ENCODE measurements around the gene SH3RF1. TPM values are rescaled to one million over a fixed set of nuclear protein-coding genes. Genes with fewer than 3 reads are reported as not detected.

Gene SH3RF1
- total and polyA plus RNA-seq, 2 of the 8 experiments (the other 6 are each of a cell fraction or from before 2014, with no cell fraction given): 6.9 to 15.1 TPM

DNA sequence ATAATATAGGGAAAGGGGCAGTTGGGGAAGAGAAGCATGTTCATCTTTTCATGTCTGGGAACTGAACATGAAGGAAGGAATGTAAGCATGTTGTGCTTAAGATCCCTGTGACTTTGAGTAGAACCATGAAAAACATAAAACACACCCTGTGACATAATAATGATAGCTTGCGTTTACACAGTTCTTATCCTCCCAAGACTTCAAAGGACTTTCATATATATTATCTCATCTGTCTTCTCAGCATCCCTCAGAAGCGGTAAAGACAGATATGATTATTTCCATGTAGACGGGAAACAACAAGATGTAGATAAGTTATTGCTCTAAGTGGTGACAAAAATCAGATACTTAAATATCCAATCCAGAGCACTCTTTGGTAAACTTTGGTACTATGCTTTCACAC is 3.3 kb upstream of the SH3RF1 start:
- no peak for DNase-seq (ENCODE audit: low read depth in 1 of 2, low spot score in 2 of 2)
- Histone ChIP-seq H2BK20ac (ENCODE audit: low read length) (no peak overlapping the region), H3K23me2 (ENCODE audit: low read depth, low read length) (peaks cover 5% of the 10 kb centered on the region; the same call in 1 of the 2 replicates), H3K4me1 (replicated peaks in 1 of 4; ENCODE audit: control insufficient read depth in 3 of 4, insufficient read depth in 4 of 4, low read length in 3 of 4) (peaks cover 0 to 6% (median 1%) of the 10 kb centered on the region in 4 experiments; a peak in 2 of 7 replicates), H3K36me3 (ENCODE audit: control insufficient read depth in 2 of 4, insufficient read depth in 4 of 4, low read length in 3 of 4) (no peaks in the 10 kb centered on the region), H2BK15ac (ENCODE audit: low read length) (no peak overlapping the region), H3K9me3 (ENCODE audit: insufficient read depth in 2 of 2, low read depth in 1 of 2, low read length in 1 of 2) (no peaks in the 10 kb centered on the region), H3K27ac (ENCODE audit: low read depth, low read length) (no peak overlapping the region), H3K4me3 (ENCODE audit: extremely low read depth in 1 of 4, insufficient read depth in 2 of 4, low read depth in 3 of 4, low read length in 4 of 4) (no peak overlapping the region), H4K91ac (replicated peaks; ENCODE audit: insufficient read length, low read length) (no peak overlapping the region), H3K27me3 (replicated peaks in 1 of 4; ENCODE audit: control insufficient read depth in 3 of 4, extremely low read depth in 1 of 4, insufficient read depth in 3 of 4, low read length in 3 of 4) (no peaks in the 10 kb centered on the region; a peak in 2 of 7 replicates), H3K9ac (replicated peaks in 1 of 4; ENCODE audit: extremely low read depth in 1 of 4, low read depth in 3 of 4, low read length in 3 of 4) (no peak overlapping the region), H2AK5ac (ENCODE audit: low read depth, low read length) (no peak overlapping the region), H3K4ac (replicated peaks; ENCODE audit: insufficient read length, low read depth, low read length) (no peak overlapping the region), H2BK5ac (ENCODE audit: low read depth, low read length) (no peak overlapping the region), H2AFZ (ENCODE audit: low read length) (no peak overlapping the region), H3K23ac (ENCODE audit: insufficient read length) (no peak overlapping the region), H3K14ac (ENCODE audit: insufficient read length) (no peak overlapping the region), H2BK120ac (replicated peaks; ENCODE audit: low read depth, low read length) (no peak overlapping the region), H3K56ac (replicated peaks; ENCODE audit: insufficient read length, low read depth, low read length) (no peak overlapping the region), H4K20me1 (replicated peaks in 1 of 2; ENCODE audit: control insufficient read depth in 1 of 2, insufficient read depth in 2 of 2, low read length in 2 of 2) (no peaks in the 10 kb centered on the region), H3K79me1 (ENCODE audit: low read depth, low read length) (no peaks in the 10 kb centered on the region), H3K18ac (ENCODE audit: extremely low read depth, low read length) (no peak overlapping the region), H2BK12ac (ENCODE audit: low read depth, low read length) (no peak overlapping the region), H4K5ac (ENCODE audit: insufficient read length, low read depth, low read length) (no peak overlapping the region), H3K79me2 (ENCODE audit: control insufficient read depth in 1 of 2, insufficient read depth in 2 of 2, low read length in 2 of 2) (peaks cover 0 to 10% of the 10 kb centered on the region in 2 experiments; a peak in 2 of 4 replicates), H4K8ac (ENCODE audit: extremely low read depth, insufficient read depth, low read length) (no peak overlapping the region), H3K4me2 (ENCODE audit: insufficient read depth in 1 of 2, low read depth in 2 of 2, low read length in 2 of 2) (no peak overlapping the region)
- ChIA-PET POLR2A (ENCODE audit: partially characterized antibody) (no interaction called here), CTCF (ENCODE audit: partially characterized antibody) (no interaction called here)
- 90% methylated on average over 3 of the region's 3 CpGs; no CpG with 5 or more reads in 1 of the 2 experiments for WGBS, 2 experiments (ENCODE audit: extremely low coverage in 1 of 2, insufficient coverage in 1 of 2, insufficient read length in 1 of 2, insufficient replicate concordance in 2 of 2, low coverage in 1 of 2, low lambda C conversion rate in 2 of 2, missing lambda C conversion rate in 1 of 2)
- TF ChIP-seq SIRT6 (IDR thresholded peaks at IDR 0.05; ENCODE audit: low read length) (no peak), NRF1 (IDR thresholded peaks at IDR 0.05; ENCODE audit: low read depth, low read length) (no peak), POLR2AphosphoS5 (IDR thresholded peaks at IDR 0.05; ENCODE audit: low read depth, low read length) (no peak), JUN (IDR thresholded peaks at IDR 0.05; ENCODE audit: low read depth, low read length) (no peak), SAP30 (IDR thresholded peaks at IDR 0.05; ENCODE audit: insufficient read depth, insufficient replicate concordance, low read length) (no peak), HDAC2 (IDR thresholded peaks at IDR 0.05; ENCODE audit: borderline replicate concordance in 1 of 2, low read depth in 2 of 2, low read length in 2 of 2) (no peak), RXRA (IDR thresholded peaks at IDR 0.05; ENCODE audit: insufficient read depth, low read depth, low read length) (no peak), SUZ12 (IDR thresholded peaks at IDR 0.05; ENCODE audit: low read length) (no peak), PHF8 (conservative IDR thresholded peaks at IDR 0.05; ENCODE audit: low read depth, low read length) (no peak), ZNF274 (IDR thresholded peaks at IDR 0.05; ENCODE audit: borderline replicate concordance, extremely low read depth, low read length) (no peak), BACH1 (IDR thresholded peaks at IDR 0.05; ENCODE audit: low read length) (no peak)
- TF ChIP-seq, protein P1, sequence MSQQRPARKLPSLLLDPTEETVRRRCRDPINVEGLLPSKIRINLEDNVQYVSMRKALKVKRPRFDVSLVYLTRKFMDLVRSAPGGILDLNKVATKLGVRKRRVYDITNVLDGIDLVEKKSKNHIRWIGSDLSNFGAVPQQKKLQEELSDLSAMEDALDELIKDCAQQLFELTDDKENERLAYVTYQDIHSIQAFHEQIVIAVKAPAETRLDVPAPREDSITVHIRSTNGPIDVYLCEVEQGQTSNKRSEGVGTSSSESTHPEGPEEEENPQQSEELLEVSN (IDR thresholded peaks at IDR 0.05): no peak
- TF ChIP-seq, protein P2, sequence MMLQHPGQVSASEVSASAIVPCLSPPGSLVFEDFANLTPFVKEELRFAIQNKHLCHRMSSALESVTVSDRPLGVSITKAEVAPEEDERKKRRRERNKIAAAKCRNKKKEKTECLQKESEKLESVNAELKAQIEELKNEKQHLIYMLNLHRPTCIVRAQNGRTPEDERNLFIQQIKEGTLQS (IDR thresholded peaks at IDR 0.05; ENCODE audit: insufficient read depth, low read depth, low read length): no peak
- no peak for FAIRE-seq
